ENCODE measurements around the gene ETV6. TPM values are rescaled to one million over a fixed set of nuclear protein-coding genes. Genes with fewer than 3 reads are reported as not detected.
A peak's percentile ranks its signal among the peaks of the same experiment; 100 is the strongest.

ETV6 gene
- total RNA-seq, 6 donors from 2014 or later = 22.2 to 93.2 (median 37.5) TPM

GRCh38 chr12:11609045-11609444, 40.4 kb upstream of the ETV6 start:
- no peaks in the 10 kb centered on the region for H3K36me3 ChIP-seq
- H3K27me3 ChIP-seq = no peaks in the 10 kb centered on the region
- TF ChIP-seq EP300 (IDR thresholded peaks at IDR 0.05) (no peak), POLR2A (IDR thresholded peaks at IDR 0.05) (no peak), CTCF (IDR thresholded peaks at IDR 0.05) (no peak), POLR2AphosphoS5 (IDR thresholded peaks at IDR 0.05) (no peak)
- DNase-seq (no peak), ATAC-seq (ENCODE audit: low FRiP score in 2 of 2) (no peak)
- 85 to 90% methylated on average over 4 of the region's 4 CpGs for WGBS, 2 donors
- no peak overlapping the region for H3K4me3 ChIP-seq
- no peaks in the 10 kb centered on the region for H3K9me3 ChIP-seq
- H3K4me1 ChIP-seq = peaks cover 0 to 6% (median 0%) of the 10 kb centered on the region in 4 donors
- no peak overlapping the region for H3K27ac ChIP-seq

GRCh38 chr12:11615481-11615880, 34.0 kb upstream of the ETV6 start:
- no peaks in the 10 kb centered on the region for H3K36me3 ChIP-seq
- WGBS, 2 donors = 90 to 100% methylated on average over 1 of the region's 1 CpG
- no peak overlapping the region for H3K27ac ChIP-seq
- no peaks in the 10 kb centered on the region for H3K4me1 ChIP-seq
- H3K27me3 ChIP-seq = no peaks in the 10 kb centered on the region
- TF ChIP-seq CTCF (IDR thresholded peaks at IDR 0.05) = no peak
- no peak for TF ChIP-seq POLR2A (IDR thresholded peaks at IDR 0.05)
- ATAC-seq (ENCODE audit: low FRiP score in 2 of 2) (no peak), DNase-seq (no peak)
- no peaks in the 10 kb centered on the region for H3K9me3 ChIP-seq
- no peak overlapping the region for H3K4me3 ChIP-seq

- Histone ChIP-seq H3K4me1 (peaks cover 0 to 6% (median under 1%) of the 10 kb centered on the region in 4 donors), H3K27me3 (no peaks in the 10 kb centered on the region), H3K27ac (no peak overlapping the region), H3K9me3 (no peaks in the 10 kb centered on the region), H3K36me3 (no peaks in the 10 kb centered on the region), H3K4me3 (no peak overlapping the region)
- DNase-seq (no peak), ATAC-seq (ENCODE audit: low FRiP score in 2 of 2) (no peak)
- TF ChIP-seq POLR2A (IDR thresholded peaks at IDR 0.05) = no peak
- no peak for TF ChIP-seq CTCF (IDR thresholded peaks at IDR 0.05)
- TF ChIP-seq EP300 (IDR thresholded peaks at IDR 0.05) = no peak
- no peak for TF ChIP-seq POLR2AphosphoS5 (IDR thresholded peaks at IDR 0.05)
These were observed 31.4 kb upstream of the ETV6 start for GRCh38 chr12:11618046-11618445.

- no peaks in the 10 kb centered on the region for H3K9me3 ChIP-seq
- no peak overlapping the region for H3K4me3 ChIP-seq
- TF ChIP-seq POLR2AphosphoS5 (IDR thresholded peaks at IDR 0.05) (no peak), CTCF (IDR thresholded peaks at IDR 0.05) (peak in 1 of 6 experiments; percentile 9), POLR2A (IDR thresholded peaks at IDR 0.05) (no peak), EP300 (IDR thresholded peaks at IDR 0.05) (no peak)
- ATAC-seq (ENCODE audit: low FRiP score in 2 of 2) (no peak), DNase-seq (no peak)
- H3K36me3 ChIP-seq = no peaks in the 10 kb centered on the region
- 69 to 79% methylated on average over 5 of the region's 5 CpGs for WGBS, 2 donors
- no peak overlapping the region for H3K27ac ChIP-seq
- H3K4me1 ChIP-seq = peaks cover 0 to 14% (median 4%) of the 10 kb centered on the region in 4 donors
- H3K27me3 ChIP-seq = no peaks in the 10 kb centered on the region
These were observed 27.6 kb upstream of the ETV6 start for GRCh38 chr12:11621797-11622423.

GRCh38 chr12:11622876-11623281, 26.6 kb upstream of the ETV6 start:
- Histone ChIP-seq H3K4me1 (peaks cover 0 to 14% (median 4%) of the 10 kb centered on the region in 4 donors), H3K36me3 (no peaks in the 10 kb centered on the region), H3K27me3 (no peaks in the 10 kb centered on the region), H3K27ac (peak overlapping the region in 2 of 4 donors; percentile 21 to 65), H3K4me3 (no peak overlapping the region), H3K9me3 (no peaks in the 10 kb centered on the region)
- TF ChIP-seq CTCF (IDR thresholded peaks at IDR 0.05) = peak in 1 of 6 experiments; percentile 14
- TF ChIP-seq POLR2A (IDR thresholded peaks at IDR 0.05) = no peak
- ATAC-seq (ENCODE audit: low FRiP score in 2 of 2) = no peak
- DNase-seq = no peak
- 55 to 70% methylated on average over 5 of the region's 5 CpGs for WGBS, 2 donors

All from upper lobe of left lung (tissue), 6 donors.